Ramos (cell line): Measurements from ENCODE around the gene RAB43.
"Not testable (repeated sequence)": the region's sequence is repeated elsewhere in the genome, so short reads cannot be mapped to it uniquely, and the experiment has no call there.

ENCODE experiments used
- in situ Hi-C: fragments of 300-500 bp; cut with MboI; formaldehyde crosslinking; loops from one replicate; pipeline ENCODE4 v1.14.3; 2022; ENCODE audit warnings: low sequenced_read_pairs; ENCODE audit not compliant: unreplicated experiment

Gene RAB43

GRCh38 chr3:129121792-129122411 is at the start of gene RAB43:
Gene RAB43 (minus strand): TSS chr3:129121804. CDS start chr3:129121489, 315 bp downstream.
- in situ Hi-C loops: no loop called here

- in situ Hi-C loops: no loop called here
Observed at GRCh38 chr3:129166579-129167332, 45.2 kb upstream of the RAB43 start.

- in situ Hi-C loops: not testable (repeated sequence)
Observed at GRCh38 chr3:129165594-129165993, 44.0 kb upstream of the RAB43 start.

- in situ Hi-C loops: no loop called here
Observed at GRCh38 chr3:129164500-129164899, 42.9 kb upstream of the RAB43 start.

- in situ Hi-C loops: no loop called here
Observed at GRCh38 chr3:129162729-129163579, 41.4 kb upstream of the RAB43 start.

GRCh38 chr3:129161860-129162271 is 40.3 kb upstream of the RAB43 start:
- in situ Hi-C loops: no loop called here

- in situ Hi-C loops: no loop called here
Observed at GRCh38 chr3:129160891-129161859, 39.6 kb upstream of the RAB43 start, which contains the start of gene ISY1. Gene ISY1 (minus strand): TSS chr3:129161063. CDS start chr3:129160975, 88 bp downstream.

GRCh38 chr3:129144786-129145185 is 23.2 kb upstream of the RAB43 start:
- in situ Hi-C loops: no loop called here

- in situ Hi-C loops: not testable (repeated sequence)
Observed at GRCh38 chr3:129141011-129141410, 19.4 kb upstream of the RAB43 start.

- in situ Hi-C loops: no loop called here
Observed at GRCh38 chr3:129139911-129140310, 18.3 kb upstream of the RAB43 start.

GRCh38 chr3:129136275-129136674 is 14.7 kb upstream of the RAB43 start:
- in situ Hi-C loops: not testable (repeated sequence)

GRCh38 chr3:129132097-129132866 is 10.7 kb upstream of the RAB43 start:
- in situ Hi-C loops: no loop called here

- in situ Hi-C loops: no loop called here
Observed at GRCh38 chr3:129131465-129132088, 10.0 kb upstream of the RAB43 start.

- in situ Hi-C loops: no loop called here
Observed at GRCh38 chr3:129130291-129130813, 8.7 kb upstream of the RAB43 start.

- in situ Hi-C loops: no loop called here
Observed at GRCh38 chr3:129128357-129129155, 7.0 kb upstream of the RAB43 start.

GRCh38 chr3:129126726-129127280 is 5.2 kb upstream of the RAB43 start:
- in situ Hi-C loops: no loop called here
